HG02571 (cell line): ENCODE measurements around the gene TMEM171.

Experiments used
- ATAC-seq: cut with Tn5 transposase; IDR thresholded peaks from one replicate; pipeline ENCODE4 v1.9.1; 2021; ENCODE audit warnings: mild to moderate bottlenecking, moderate library complexity; ENCODE audit not compliant: unreplicated experiment

The TMEM171 gene

DNA sequence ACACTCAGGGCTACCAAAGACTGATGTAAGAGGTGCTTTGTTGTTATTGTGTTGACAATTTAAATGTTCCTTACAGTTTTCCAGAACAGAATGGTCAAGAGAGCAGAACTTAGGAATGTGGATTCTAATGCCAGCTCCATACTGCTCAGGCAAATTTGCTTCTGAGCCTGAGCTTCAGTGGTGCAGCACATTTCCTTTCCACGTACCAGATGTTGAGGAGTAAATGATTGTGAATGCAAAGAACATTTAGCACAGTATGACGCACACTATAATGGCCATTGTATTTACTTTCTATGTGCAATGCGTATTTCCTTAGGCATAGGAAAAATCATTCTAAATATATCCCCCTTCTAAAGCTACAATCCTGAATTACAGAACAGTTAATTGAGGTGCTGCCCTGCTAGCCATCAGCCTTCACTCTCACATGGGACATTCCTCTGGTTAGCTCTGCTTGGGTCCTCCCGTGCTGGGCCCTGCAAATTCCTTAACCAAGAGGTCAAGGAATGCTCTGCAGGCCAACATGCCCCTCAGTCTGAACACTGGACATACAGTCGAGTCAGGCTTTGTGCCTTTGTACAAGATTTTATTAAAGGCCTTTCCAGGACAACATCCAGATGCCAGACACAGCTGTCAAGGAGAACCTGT is 31.5 kb downstream of the TMEM171 start:
- no peak for ATAC-seq

- no peak for ATAC-seq
Observed at GRCh38 chr5:73152411-73153388, 32.3 kb downstream of the TMEM171 start.

DNA sequence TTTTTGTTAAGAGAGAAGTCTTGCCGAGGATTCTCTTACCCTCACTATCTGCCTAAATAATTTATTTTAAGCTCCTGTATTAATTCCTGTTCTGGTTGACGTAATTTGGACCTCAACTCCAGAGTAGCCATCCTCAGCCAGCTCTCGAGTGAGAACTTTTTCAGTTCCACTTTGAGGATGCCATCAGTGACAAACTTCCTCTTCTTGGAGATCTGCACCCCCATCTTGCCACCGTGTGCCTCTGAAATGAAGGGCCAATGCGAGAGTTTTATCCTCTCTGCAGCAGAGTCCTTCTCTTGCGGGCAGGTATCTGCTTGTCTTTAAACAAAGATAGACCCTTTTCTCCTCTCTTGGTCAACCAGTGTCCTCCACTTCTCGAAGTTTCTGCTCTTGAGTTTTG is 33.1 kb downstream of the TMEM171 start:
- no peak for ATAC-seq

GRCh38 chr5:73154208-73155006 is 34.0 kb downstream of the TMEM171 start:
- no peak for ATAC-seq

DNA sequence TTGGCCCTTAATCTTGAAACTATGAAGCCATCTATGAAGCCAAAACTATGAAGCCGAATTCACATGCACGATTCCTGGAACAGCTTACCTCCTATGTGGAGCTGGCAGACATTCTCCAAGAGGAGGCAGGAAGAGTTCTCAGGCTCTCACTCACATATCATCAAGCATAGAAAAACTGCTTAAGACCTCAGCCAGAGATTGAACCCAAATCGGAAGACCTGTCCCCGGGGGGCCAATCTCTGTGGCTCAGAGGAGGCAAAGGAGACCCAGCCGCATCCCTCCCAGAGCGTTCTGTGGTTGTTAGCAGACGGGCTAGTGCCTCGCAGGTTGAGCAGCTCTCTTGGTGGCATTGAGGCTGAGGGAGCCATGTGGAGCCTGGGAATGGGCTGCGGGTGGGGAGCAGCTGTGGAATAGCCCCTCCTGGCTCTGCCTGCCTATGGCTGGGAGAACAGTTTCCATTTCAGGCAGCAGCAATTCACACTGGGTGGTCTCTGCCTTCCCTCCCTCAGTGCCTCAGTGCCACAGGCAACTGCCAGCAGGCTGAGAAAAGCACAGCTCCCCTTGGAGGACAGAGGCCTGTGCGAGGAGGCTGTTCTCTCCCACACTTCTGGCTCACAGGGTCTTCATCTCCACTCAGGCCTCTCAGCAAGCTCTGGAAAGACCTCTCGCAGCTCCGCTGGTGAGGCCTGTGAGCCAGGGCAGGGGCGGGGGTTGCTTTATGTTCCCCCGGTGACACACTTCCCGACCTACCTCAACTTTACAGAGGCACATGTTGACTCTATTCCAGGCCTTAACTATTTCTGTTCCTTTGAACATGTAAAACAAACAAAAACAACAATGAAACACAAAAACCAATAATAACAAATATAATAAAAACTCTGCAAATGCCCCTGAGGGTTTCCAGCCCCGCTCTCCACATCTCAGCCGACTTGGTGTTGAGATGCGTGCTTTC is 35.2 kb downstream of the TMEM171 start:
- no peak for ATAC-seq

DNA sequence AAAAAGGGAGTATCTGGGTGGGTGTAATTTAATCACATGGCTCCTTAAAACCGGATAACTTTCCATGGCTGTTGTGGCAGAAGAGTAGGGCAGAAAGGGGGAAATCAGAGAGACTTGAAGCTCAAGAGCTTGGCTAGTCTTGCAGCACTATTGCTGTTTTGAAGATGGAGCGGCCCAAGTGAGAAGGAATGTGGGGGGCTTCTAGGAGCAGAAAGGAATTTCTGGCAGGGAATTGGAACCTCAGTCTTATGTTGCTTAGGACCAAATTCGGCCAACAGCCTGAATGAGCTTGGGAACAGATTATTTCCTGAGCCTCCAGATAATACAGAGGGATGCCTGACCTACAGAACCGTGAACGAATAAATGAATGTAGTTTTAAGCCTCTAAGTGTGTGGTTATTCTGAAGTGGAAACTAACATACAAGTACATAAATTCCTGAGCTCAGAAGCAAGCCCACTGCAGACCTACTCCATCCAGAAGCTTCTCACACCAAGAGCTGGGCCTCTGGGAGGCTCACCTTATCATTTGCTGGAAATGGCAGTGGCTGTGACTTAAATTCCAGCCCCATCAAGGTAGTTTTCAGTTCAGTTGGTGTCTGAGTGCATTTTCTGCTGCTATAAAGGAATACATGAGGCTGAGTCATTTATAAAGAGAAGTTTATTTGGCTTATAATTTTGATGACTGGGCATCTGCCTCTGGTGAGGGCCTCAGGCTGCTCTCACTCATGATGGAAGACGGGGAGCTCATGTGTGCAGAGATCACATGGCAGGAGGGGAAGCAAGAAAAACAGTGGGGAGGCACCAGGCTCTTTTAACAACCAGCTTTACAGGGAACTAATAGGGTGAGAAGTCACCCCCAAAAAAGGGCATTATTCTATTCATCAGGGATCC is 37.3 kb downstream of the TMEM171 start:
- ATAC-seq, result no peak

GRCh38 chr5:73158313-73158712 is 37.9 kb downstream of the TMEM171 start:
- no peak for ATAC-seq

DNA sequence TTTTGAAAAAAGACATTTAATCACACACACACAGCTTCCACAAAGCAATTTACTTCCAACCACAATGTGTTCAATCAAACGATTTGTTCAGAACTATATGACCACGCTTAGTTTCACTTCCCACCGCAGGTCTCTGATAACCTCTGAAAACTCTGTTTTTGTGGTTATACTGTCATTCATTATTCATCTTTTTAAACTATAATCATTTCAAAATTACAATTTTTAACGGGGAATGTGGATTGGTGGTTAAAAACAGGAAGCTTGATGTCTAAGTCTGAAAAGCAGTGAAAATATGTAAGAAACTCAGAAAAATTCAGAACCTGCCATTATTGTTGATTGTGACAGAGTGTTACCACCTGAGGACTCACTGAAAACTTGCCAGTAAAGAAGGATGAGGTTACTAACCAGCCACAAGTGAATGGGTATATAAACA is 39.9 kb downstream of the TMEM171 start:
- ATAC-seq, result no peak

DNA sequence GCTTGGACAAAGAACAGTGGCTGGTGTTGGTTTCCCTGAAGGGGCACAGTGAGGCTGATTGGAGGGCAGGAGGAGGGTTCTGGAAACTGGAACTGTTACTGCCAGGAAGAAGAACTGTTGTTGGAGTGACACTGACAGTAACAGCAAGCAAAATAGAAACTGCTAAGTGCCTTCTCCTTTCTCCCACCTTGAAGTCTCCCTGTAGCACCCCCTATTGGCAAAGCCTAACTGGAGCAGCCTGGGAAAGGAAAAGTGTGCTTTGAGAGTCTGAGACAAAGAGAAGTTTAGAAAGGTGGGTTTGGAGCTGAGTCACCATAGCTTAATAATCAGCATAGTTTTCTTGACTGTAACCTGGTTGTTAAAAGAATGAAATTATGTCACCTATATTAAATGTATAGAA is 50.1 kb downstream of the TMEM171 start:
- ATAC-seq, result no peak

DNA sequence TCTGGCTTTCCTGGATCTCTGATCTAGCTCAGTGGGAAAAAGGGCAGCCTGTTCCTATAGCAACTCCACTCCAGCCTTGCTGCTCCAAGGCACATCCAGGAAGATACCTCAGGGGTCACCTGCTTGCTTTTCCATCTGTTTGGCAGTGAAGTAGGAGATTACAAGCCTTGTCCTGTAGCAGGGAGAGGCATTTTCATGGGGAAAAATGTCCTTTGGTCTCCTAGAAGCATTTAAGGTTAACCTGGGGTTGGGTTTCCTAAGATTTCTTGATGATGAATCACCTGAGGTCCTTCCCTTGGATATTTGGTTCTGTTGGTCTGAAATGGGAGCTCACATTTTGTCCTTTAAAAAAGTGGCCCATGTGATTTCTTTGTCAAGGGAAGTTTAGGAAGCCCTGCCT is 51.1 kb downstream of the TMEM171 start:
- no peak for ATAC-seq

GRCh38 chr5:73172951-73173350 is 52.6 kb downstream of the TMEM171 start, which contains the start of gene TMEM174:
TMEM174 (plus strand) TSS chr5:73173193; CDS start chr5:73173244, 51 bp downstream.
- no peak for ATAC-seq

DNA sequence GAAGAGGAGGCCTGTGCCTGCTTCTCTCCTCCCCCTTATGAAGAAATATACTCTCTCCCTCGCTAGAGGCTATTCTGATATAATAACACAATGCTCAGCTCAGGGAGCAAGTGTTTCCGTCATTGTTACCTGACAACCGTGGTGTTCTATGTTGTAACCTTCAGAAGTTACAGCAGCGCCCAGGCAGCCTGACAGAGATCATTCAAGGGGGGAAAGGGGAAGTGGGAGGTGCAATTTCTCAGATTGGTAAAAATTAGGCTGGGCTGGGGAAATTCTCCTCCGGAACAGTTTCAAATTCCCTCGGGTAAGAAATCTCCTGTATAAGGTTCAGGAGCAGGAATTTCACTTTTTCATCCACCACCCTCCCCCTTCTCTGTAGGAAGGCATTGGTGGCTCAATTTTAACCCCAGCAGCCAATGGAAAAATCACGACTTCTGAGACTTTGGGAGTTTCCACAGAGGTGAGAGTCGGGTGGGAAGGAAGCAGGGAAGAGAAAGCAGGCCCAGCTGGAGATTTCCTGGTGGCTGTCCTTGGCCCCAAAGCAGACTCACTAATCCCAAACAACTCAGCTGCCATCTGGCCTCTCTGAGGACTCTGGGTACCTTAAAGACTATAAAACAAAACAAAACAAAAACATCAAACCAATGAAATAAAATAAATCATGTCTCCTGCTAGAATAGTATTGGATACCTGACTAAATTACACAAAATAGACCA is 53.9 kb downstream of the TMEM171 start:
- no peak for ATAC-seq

- no peak for ATAC-seq
Observed at GRCh38 chr5:73176250-73176649, 55.9 kb downstream of the TMEM171 start.

GRCh38 chr5:73178265-73178664 is 57.9 kb downstream of the TMEM171 start:
- no peak for ATAC-seq

- no peak for ATAC-seq
Observed at GRCh38 chr5:73179730-73180129, 59.4 kb downstream of the TMEM171 start.

GRCh38 chr5:73180566-73180965 is 60.2 kb downstream of the TMEM171 start:
- ATAC-seq, result no peak
